Endothelial cell of umbilical vein (primary cell): Measurements from ENCODE around the gene SPRR2E. TPM values are rescaled to one million over a fixed set of nuclear protein-coding genes. Genes with fewer than 3 reads are reported as not detected.

ENCODE experiments used
- Bru-seq: library from RNA; stranded (reverse); fragments of 400-500 nt; gene quantifications from one replicate; lab custom pipeline; 2021; lab: Mats Ljungman, UMichigan
- BruChase-seq, 2 experiments: library from RNA; stranded (reverse); fragments of 400-500 nt; gene quantifications; one replicate each; lab custom pipeline; 2021; lab: Mats Ljungman, UMichigan
- BruUV-seq: library from RNA; stranded (reverse); fragments of 400-500 nt; replicated peaks from 2 replicates; lab custom pipeline; 2021; lab: Mats Ljungman, UMichigan
- CTCF ChIA-PET: fragments of 300-600, 350-600 bp; sonication (Branson Sonifier 250); formaldehyde crosslinking; loops from one replicate; lab custom pipeline; 2021; ENCODE audit warnings: antibody characterized with exemption, inconsistent platforms; lab: Charles Lee
- POLR2A ChIA-PET: fragments of 300-600, 350-600 bp; sonication (Branson Sonifier 250); formaldehyde crosslinking; loops from one replicate; lab custom pipeline; 2021; ENCODE audit warnings: antibody characterized with exemption, inconsistent platforms; lab: Charles Lee
- DNase-seq: peaks from one replicate; pipeline ENCODE4 v3.0.0-alpha.2; 2011; ENCODE audit warnings: low read depth, low spot score
- FAIRE-seq: peaks from 2 replicates; lab custom pipeline; 2011; peaks lifted over from hg19 to GRCh38; lab: Jason Lieb, UNC
- H2AFZ ChIP-seq: 2 replicates; pipeline ENCODE4 v1.6.0; 2012; ENCODE audit warnings: low read depth, low read length, control low read depth, inconsistent platforms
- H3K27ac ChIP-seq: 2 replicates; pipeline ENCODE4 v1.5.1; 2011; ENCODE audit warnings: low read depth, mild to moderate bottlenecking, control low read depth, low read length, moderate library complexity; ENCODE audit not compliant: insufficient read depth
- H3K27me3 ChIP-seq, 2 experiments: 2 replicates each; pipeline versions ENCODE4 v1.6.0 to v1.6.1; 2011; ENCODE audit warnings: low read length in 2 of 2, mixed read lengths in 1 of 2; ENCODE audit not compliant: control insufficient read depth in 2 of 2, insufficient read depth in 2 of 2
- H3K36me3 ChIP-seq, 2 experiments: 2 replicates in 1 of 2; 3 replicates in 1 of 2; pipeline ENCODE4 v1.5.1; 2011; ENCODE audit warnings: low read length in 2 of 2, mild to moderate bottlenecking in 1 of 2, moderate library complexity in 1 of 2; ENCODE audit not compliant: control insufficient read depth in 2 of 2, insufficient read depth in 2 of 2; ENCODE audit errors: extremely low read depth in 1 of 2
- H3K4me1 ChIP-seq: 3 replicates; pipeline ENCODE4 v1.5.1; 2011; ENCODE audit warnings: mild to moderate bottlenecking, low read length; ENCODE audit not compliant: control insufficient read depth, insufficient read depth; ENCODE audit errors: extremely low read depth
- H3K4me2 ChIP-seq: 2 replicates; pipeline ENCODE4 v1.6.1; 2011; ENCODE audit warnings: low read length, control low read depth, mixed read lengths; ENCODE audit not compliant: insufficient read depth
- H3K4me3 ChIP-seq, 3 experiments: fragments of 200-600 bp in 1 of 3; sonication (generic), shearing (Covaris generic) in 1 of 3; replicated peaks in 1 of 3; 2 replicates each; pipeline ENCODE4 v1.5.1; 2011 to 2016; ENCODE audit warnings: control low read depth in 3 of 3, low read length in 3 of 3, mild to moderate bottlenecking in 2 of 3, inconsistent platforms in 1 of 3, low read depth in 1 of 3, moderate library complexity in 1 of 3; ENCODE audit not compliant: insufficient read depth in 1 of 3
- H3K79me2 ChIP-seq: 2 replicates; pipeline ENCODE4 v1.6.0; 2012; ENCODE audit warnings: low read length, inconsistent platforms; ENCODE audit not compliant: control insufficient read depth, insufficient read depth
- H3K9ac ChIP-seq: replicated peaks from 2 replicates; pipeline ENCODE3; 2011; ENCODE audit warnings: low read length, control low read depth; ENCODE audit not compliant: insufficient read depth; ENCODE audit errors: extremely low read depth
- H3K9me1 ChIP-seq: replicated peaks from 3 replicates; pipeline ENCODE4 v1.6.0; 2011; ENCODE audit warnings: mild to moderate bottlenecking, low read length; ENCODE audit not compliant: control insufficient read depth, insufficient read depth; ENCODE audit errors: extremely low read depth
- H3K9me3 ChIP-seq: replicated peaks from 2 replicates; pipeline ENCODE4 v1.5.1; 2012; ENCODE audit warnings: low read length, inconsistent platforms; ENCODE audit not compliant: control insufficient read depth, insufficient read depth
- H4K20me1 ChIP-seq: replicated peaks from 2 replicates; pipeline ENCODE3; 2011; ENCODE audit warnings: mild to moderate bottlenecking, low read length; ENCODE audit not compliant: control insufficient read depth, insufficient read depth; ENCODE audit errors: extremely low read depth
- CTCF ChIP-seq, 2 donors: IDR thresholded peaks; 1 replicate in 1 of 2; 2 replicates in 1 of 2; pipeline ENCODE4 v1.5.1; 2011; ENCODE audit warnings: low read length in 2 of 2, mild to moderate bottlenecking in 2 of 2, moderate library complexity in 2 of 2, control low read depth in 1 of 2, inconsistent platforms in 1 of 2, low read depth in 1 of 2; ENCODE audit not compliant: insufficient read depth in 1 of 2; ENCODE audit errors: extremely low read depth in 1 of 2
- EZH2 ChIP-seq: IDR thresholded peaks from 2 replicates; pipeline ENCODE4 v1.6.1; 2012; ENCODE audit warnings: borderline replicate concordance, low read depth, mild to moderate bottlenecking, moderate library complexity, low read length, inconsistent platforms; ENCODE audit not compliant: severe bottlenecking
- FOS ChIP-seq: IDR thresholded peaks from 2 replicates; pipeline ENCODE4 v1.6.1; 2011; ENCODE audit warnings: mild to moderate bottlenecking, low read length, moderate library complexity, borderline replicate concordance; ENCODE audit not compliant: insufficient read depth
- GATA2 ChIP-seq: IDR thresholded peaks from 2 replicates; pipeline ENCODE4 v1.7.0; 2011; ENCODE audit warnings: low read depth, mild to moderate bottlenecking, moderate library complexity, mixed read lengths, low read length; ENCODE audit not compliant: insufficient read length, insufficient read depth
- JUN ChIP-seq: IDR thresholded peaks from 2 replicates; pipeline ENCODE4 v1.6.1; 2011; ENCODE audit warnings: borderline replicate concordance, low read depth; ENCODE audit not compliant: insufficient read length, insufficient read depth
- MAX ChIP-seq: IDR thresholded peaks from 2 replicates; pipeline ENCODE4 v1.6.1; 2011; ENCODE audit not compliant: insufficient read depth, insufficient read length
- MYC ChIP-seq: IDR thresholded peaks from one replicate; pipeline ENCODE4 v1.6.1; 2011; ENCODE audit warnings: mild to moderate bottlenecking, low read depth, low read length
- POLR2A ChIP-seq: IDR thresholded peaks from 2 replicates; pipeline ENCODE4 v1.6.1; 2012; ENCODE audit warnings: low read depth, mild to moderate bottlenecking, control low read depth, low read length
- POLR2AphosphoS5 ChIP-seq: IDR thresholded peaks from 2 replicates; pipeline ENCODE4 v1.6.1; 2012; ENCODE audit warnings: low read depth, mild to moderate bottlenecking, control low read depth, low read length, moderate library complexity; ENCODE audit not compliant: insufficient read depth
- dilution Hi-C: fragments of 300-500 bp; cut with MboI; formaldehyde crosslinking; loops from one replicate; pipeline ENCODE4 v1.15.0; 2019; ENCODE audit warnings: low sequenced_read_pairs; ENCODE audit not compliant: extremely low pct_ligation_motif_present
- intact Hi-C: fragments of 100-400 bp; cut with micrococcal nuclease; formaldehyde crosslinking; loops from one replicate; pipeline ENCODE4 v1.10.0; 2022
- long read RNA-seq: library from polyadenylated mRNA; stranded (forward); transcript quantifications from one replicate; pipeline ENCODE4 v2.0.0, GENCODE V29; 2021
- polyA minus RNA-seq, 3 experiments: library from RNA; depleted of rRNA, polyadenylated mRNA; stranded (reverse); fragments of >200 nt; gene quantifications; 1 replicate in 1 of 3; 2 replicates in 2 of 3; pipeline ENCODE4 v1.2.3, GENCODE V29; 2011
- polyA plus RNA-seq, 4 experiments: library from polyadenylated mRNA; depleted of rRNA in 3 of 4; stranded (reverse) in 3 of 4; unstranded in 1 of 4; fragments of >200 nt; gene quantifications; 2 replicates each; pipeline versions ENCODE4 v1.2.1 to v1.2.3, GENCODE V29; 2011 to 2012; ENCODE audit warnings: missing spikeins in 1 of 4
- total RNA-seq: library from RNA; stranded (reverse); gene quantifications from 2 replicates; pipeline ENCODE4 v1.2.3, GENCODE V29; 2021

The SPRR2E gene
- total RNA-seq (not detected in 2 replicates), polyA plus RNA-seq (not detected in 2 replicates), polyA minus RNA-seq (not detected in 2 replicates), Bru-seq, nascent RNA (not detected), BruChase-seq, experiment 1, labeled RNA remaining after a 6-hour chase (not detected), BruChase-seq, experiment 2, labeled RNA remaining after a 2-hour chase (not detected)
- not detected in 2 replicates for polyA plus RNA-seq (2011; cell fraction: cytosol; rRNA removed)
- not detected in 2 replicates for polyA plus RNA-seq (2011; cell fraction: nucleus; rRNA removed)
- polyA plus RNA-seq (2012): not detected in 2 replicates
- not detected for polyA minus RNA-seq (2011; cell fraction: cytosol; rRNA and poly(A)+ RNA removed)
- not detected in 2 replicates for polyA minus RNA-seq (2011; cell fraction: nucleus; rRNA and poly(A)+ RNA removed)
- long read RNA-seq: 0 reads

GRCh38 chr1:153094426-153094825 is at the start of gene SPRR2E:
SPRR2E (minus strand) TSS chr1:153094526; CDS start chr1:153093751, 775 bp downstream.
- Histone ChIP-seq H2AFZ (no peak within 1 kb of the TSS), H3K9me1 (no peaks in the 10 kb centered on the region), H3K9me3 (no peaks in the 10 kb centered on the region), H3K79me2 (no peaks in the 10 kb centered on the region), H3K4me2 (no peak within 1 kb of the TSS), H3K36me3 (no peaks in the 10 kb centered on the region), H3K9ac (no peak within 1 kb of the TSS), H3K4me3 (no peak within 1 kb of the TSS), H4K20me1 (no peaks in the 10 kb centered on the region), H3K4me1 (no peaks in the 10 kb centered on the region), H3K27me3 (no peaks in the 10 kb centered on the region), H3K27ac (no peak within 1 kb of the TSS)
- FAIRE-seq (no peak), DNase-seq (no peak)
- intact Hi-C loops (loop anchor here (1.0 kb wide), 1 partner anchor 22 kb away; no protein-coding TSS in a partner anchor), dilution Hi-C loops (no loop called here)
- no peak for TF ChIP-seq FOS
- no peak for TF ChIP-seq POLR2AphosphoS5
- TF ChIP-seq POLR2A: no peak
- TF ChIP-seq CTCF (IDR thresholded peaks at IDR 0.05; ENCODE audit: extremely low read depth in 1 of 2, insufficient read depth in 1 of 2, low read depth in 1 of 2, low read length in 2 of 2): no peak
- TF ChIP-seq MAX: no peak
- TF ChIP-seq GATA2: no peak
- no peak for TF ChIP-seq MYC
- TF ChIP-seq EZH2: no peak
- no peak for TF ChIP-seq JUN
- POLR2A ChIA-PET: no interaction called here
- CTCF ChIA-PET: no interaction called here
- BruUV-seq: no TSS peak
